ENCODE results near the gene BST2. TPM values are rescaled to one million over a fixed set of nuclear protein-coding genes. Genes with fewer than 3 reads are reported as not detected.
A peak's percentile ranks its signal among the peaks of the same experiment; 100 is the strongest.

BST2 gene
- total and polyA plus RNA-seq, 2 donors from 2014 or later = 89.6 to 250 TPM

GRCh38 chr19:17411801-17412200 is 6.4 kb upstream of the BST2 start:
- Histone ChIP-seq H3K9me3 (ENCODE audit: control insufficient read depth in 2 of 3, insufficient read depth in 1 of 3, low read length in 3 of 3) (no peaks in the 10 kb centered on the region), H3K27me3 (ENCODE audit: control insufficient read depth, insufficient read depth, low read length) (no peaks in the 10 kb centered on the region), H3K27ac (ENCODE audit: low read depth in 2 of 2, low read length in 2 of 2) (no peak overlapping the region), H3K9ac (ENCODE audit: low read length in 3 of 3) (no peak overlapping the region), H3K4me1 (ENCODE audit: control insufficient read depth in 2 of 3, insufficient read depth in 2 of 3, low read depth in 1 of 3, low read length in 3 of 3) (peaks cover 2 to 4% (median 3%) of the 10 kb centered on the region in 3 donors), H3K36me3 (ENCODE audit: control insufficient read depth in 2 of 3, insufficient read depth in 3 of 3, low read length in 3 of 3) (no peaks in the 10 kb centered on the region), H3K4me3 (ENCODE audit: low read length in 3 of 3) (no peak overlapping the region)
- DNase-seq = no peak
- TF ChIP-seq, protein P1, sequence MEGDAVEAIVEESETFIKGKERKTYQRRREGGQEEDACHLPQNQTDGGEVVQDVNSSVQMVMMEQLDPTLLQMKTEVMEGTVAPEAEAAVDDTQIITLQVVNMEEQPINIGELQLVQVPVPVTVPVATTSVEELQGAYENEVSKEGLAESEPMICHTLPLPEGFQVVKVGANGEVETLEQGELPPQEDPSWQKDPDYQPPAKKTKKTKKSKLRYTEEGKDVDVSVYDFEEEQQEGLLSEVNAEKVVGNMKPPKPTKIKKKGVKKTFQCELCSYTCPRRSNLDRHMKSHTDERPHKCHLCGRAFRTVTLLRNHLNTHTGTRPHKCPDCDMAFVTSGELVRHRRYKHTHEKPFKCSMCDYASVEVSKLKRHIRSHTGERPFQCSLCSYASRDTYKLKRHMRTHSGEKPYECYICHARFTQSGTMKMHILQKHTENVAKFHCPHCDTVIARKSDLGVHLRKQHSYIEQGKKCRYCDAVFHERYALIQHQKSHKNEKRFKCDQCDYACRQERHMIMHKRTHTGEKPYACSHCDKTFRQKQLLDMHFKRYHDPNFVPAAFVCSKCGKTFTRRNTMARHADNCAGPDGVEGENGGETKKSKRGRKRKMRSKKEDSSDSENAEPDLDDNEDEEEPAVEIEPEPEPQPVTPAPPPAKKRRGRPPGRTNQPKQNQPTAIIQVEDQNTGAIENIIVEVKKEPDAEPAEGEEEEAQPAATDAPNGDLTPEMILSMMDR (IDR thresholded peaks at IDR 0.05; ENCODE audit: borderline replicate concordance, extremely low read depth, insufficient read depth) = no peak
- intact Hi-C loops (cut with DNase I) = no loop called here
- FAIRE-seq = no peak

- no peak overlapping the region for H3K27ac ChIP-seq (ENCODE audit: low read depth in 2 of 2, low read length in 2 of 2)
- DNase-seq (peak in 1 of 5 donors; percentile 83), FAIRE-seq (no peak)
- no peak overlapping the region for H3K9ac ChIP-seq (ENCODE audit: low read length in 3 of 3)
- TF ChIP-seq, protein P1 (IDR thresholded peaks at IDR 0.05; ENCODE audit: borderline replicate concordance, extremely low read depth, insufficient read depth) = no peak
- peaks cover 3 to 15% (median 9%) of the 10 kb centered on the region in 3 donors for H3K4me1 ChIP-seq (ENCODE audit: control insufficient read depth in 2 of 3, insufficient read depth in 2 of 3, low read depth in 1 of 3, low read length in 3 of 3)
- no peak overlapping the region for H3K4me3 ChIP-seq (ENCODE audit: low read length in 3 of 3)
- intact Hi-C loops (cut with DNase I) = no loop called here
- H3K27me3 ChIP-seq (ENCODE audit: control insufficient read depth, insufficient read depth, low read length) = no peaks in the 10 kb centered on the region
- H3K9me3 ChIP-seq (ENCODE audit: control insufficient read depth in 2 of 3, insufficient read depth in 1 of 3, low read length in 3 of 3) = no peaks in the 10 kb centered on the region
- no peaks in the 10 kb centered on the region for H3K36me3 ChIP-seq (ENCODE audit: control insufficient read depth in 2 of 3, insufficient read depth in 3 of 3, low read length in 3 of 3)
Measured at GRCh38 chr19:17409990-17410389, 4.6 kb upstream of the BST2 start.

DNA sequence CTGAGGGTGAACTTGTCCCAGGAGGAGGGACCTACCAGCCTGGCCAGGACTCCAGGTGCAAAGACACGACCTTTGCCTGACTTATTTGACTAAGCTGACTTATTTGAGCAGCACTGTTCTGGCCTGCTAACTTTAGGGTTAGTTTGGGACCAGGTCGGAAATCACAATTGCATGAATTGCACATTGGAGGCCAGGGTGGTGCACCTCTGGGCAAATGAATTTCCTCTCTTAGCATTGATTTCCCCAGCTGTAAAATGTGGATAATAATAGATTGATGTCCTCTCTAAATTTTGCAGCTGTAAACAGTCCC is 1.4 kb upstream of the BST2 start:
- no peaks in the 10 kb centered on the region for H3K36me3 ChIP-seq (ENCODE audit: control insufficient read depth in 2 of 3, insufficient read depth in 3 of 3, low read length in 3 of 3)
- intact Hi-C loops (cut with DNase I) = no loop called here
- no peaks in the 10 kb centered on the region for H3K9me3 ChIP-seq (ENCODE audit: control insufficient read depth in 2 of 3, insufficient read depth in 1 of 3, low read length in 3 of 3)
- H3K4me1 ChIP-seq (ENCODE audit: control insufficient read depth in 2 of 3, insufficient read depth in 2 of 3, low read depth in 1 of 3, low read length in 3 of 3) = peaks cover 0 to 18% (median 9%) of the 10 kb centered on the region in 3 donors
- DNase-seq (no peak), FAIRE-seq (no peak)
- TF ChIP-seq, protein P1 (IDR thresholded peaks at IDR 0.05; ENCODE audit: borderline replicate concordance, extremely low read depth, insufficient read depth) = no peak
- no peak overlapping the region for H3K9ac ChIP-seq (ENCODE audit: low read length in 3 of 3)
- peak overlapping the region in 2 of 3 donors; percentile 37 to 63 for H3K4me3 ChIP-seq (ENCODE audit: low read length in 3 of 3)
- no peaks in the 10 kb centered on the region for H3K27me3 ChIP-seq (ENCODE audit: control insufficient read depth, insufficient read depth, low read length)
- peak overlapping the region; percentile 33 to 99 for H3K27ac ChIP-seq (ENCODE audit: low read depth in 2 of 2, low read length in 2 of 2)
